PC-9 (cell line): ENCODE data around the gene CDH13.

ENCODE experiments used
- EZH2 ChIP-seq: fragments of 200-600 bp; sonication (generic); IDR thresholded peaks from 2 replicates; pipeline ENCODE4 v1.8.0; 2017; ENCODE audit warnings: antibody characterized with exemption, low read depth
- TF ChIP-seq, protein P1 (sequence below): fragments of 200-600 bp; sonication (generic); conservative IDR thresholded peaks from 2 replicates; pipeline ENCODE4 v1.6.1; 2017; ENCODE audit warnings: mixed run types, antibody characterized with exemption, mild to moderate bottlenecking, moderate library complexity

DNA sequence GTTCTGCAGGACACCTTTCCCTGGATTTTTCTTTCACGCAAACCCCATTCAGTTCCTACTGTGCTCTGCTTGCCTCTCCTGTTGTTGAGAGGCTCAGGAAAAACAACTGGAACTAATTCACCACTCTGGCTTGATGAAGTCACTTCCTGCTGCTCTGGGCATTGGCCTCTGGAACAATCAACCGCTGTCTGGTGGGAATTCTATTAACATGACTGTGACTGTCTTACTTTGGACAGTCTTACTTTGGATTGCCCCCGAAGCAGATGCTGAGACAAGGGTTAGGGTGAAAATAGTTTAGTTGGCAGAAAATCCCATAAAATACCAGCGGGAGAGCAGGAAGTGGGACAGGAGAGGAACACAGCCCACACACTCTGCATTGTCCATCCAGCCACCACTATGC is 1091.0 kb downstream of the CDH13 start:
- TF ChIP-seq, protein P1, sequence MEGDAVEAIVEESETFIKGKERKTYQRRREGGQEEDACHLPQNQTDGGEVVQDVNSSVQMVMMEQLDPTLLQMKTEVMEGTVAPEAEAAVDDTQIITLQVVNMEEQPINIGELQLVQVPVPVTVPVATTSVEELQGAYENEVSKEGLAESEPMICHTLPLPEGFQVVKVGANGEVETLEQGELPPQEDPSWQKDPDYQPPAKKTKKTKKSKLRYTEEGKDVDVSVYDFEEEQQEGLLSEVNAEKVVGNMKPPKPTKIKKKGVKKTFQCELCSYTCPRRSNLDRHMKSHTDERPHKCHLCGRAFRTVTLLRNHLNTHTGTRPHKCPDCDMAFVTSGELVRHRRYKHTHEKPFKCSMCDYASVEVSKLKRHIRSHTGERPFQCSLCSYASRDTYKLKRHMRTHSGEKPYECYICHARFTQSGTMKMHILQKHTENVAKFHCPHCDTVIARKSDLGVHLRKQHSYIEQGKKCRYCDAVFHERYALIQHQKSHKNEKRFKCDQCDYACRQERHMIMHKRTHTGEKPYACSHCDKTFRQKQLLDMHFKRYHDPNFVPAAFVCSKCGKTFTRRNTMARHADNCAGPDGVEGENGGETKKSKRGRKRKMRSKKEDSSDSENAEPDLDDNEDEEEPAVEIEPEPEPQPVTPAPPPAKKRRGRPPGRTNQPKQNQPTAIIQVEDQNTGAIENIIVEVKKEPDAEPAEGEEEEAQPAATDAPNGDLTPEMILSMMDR: no peak
- TF ChIP-seq EZH2: no peak
